Suprapubic skin (tissue), 4 donors: Measurements from ENCODE around the gene ZNF423.

ENCODE experiments used
- CTCF ChIP-seq, 2 donors: fragments of 200-600 bp in 1 of 2; fragments of 450-650 bp in 1 of 2; sonication (generic) in 1 of 2; IDR thresholded peaks; one replicate each; pipeline ENCODE4 v1.5.1; 2016 to 2019; ENCODE audit warnings: antibody characterized with exemption in 2 of 2, mild to moderate bottlenecking in 1 of 2, moderate library complexity in 1 of 2
- EP300 ChIP-seq: sonication (generic); formaldehyde crosslinking; IDR thresholded peaks from one replicate; pipeline ENCODE4 v1.6.1; 2017; ENCODE audit warnings: antibody characterized with exemption
- POLR2A ChIP-seq, 2 donors: fragments of 450-650 bp; IDR thresholded peaks; one replicate each; pipeline ENCODE4 v1.6.1; 2017; ENCODE audit warnings: antibody characterized with exemption in 2 of 2, mild to moderate bottlenecking in 2 of 2, moderate library complexity in 2 of 2
- POLR2AphosphoS5 ChIP-seq, 3 donors: sonication (generic); formaldehyde crosslinking; IDR thresholded peaks; one replicate each; pipeline ENCODE4 v1.6.1; 2017; ENCODE audit warnings: antibody characterized with exemption in 3 of 3

GRCh38 chr16:49651996-49652395, 203.9 kb downstream of the ZNF423 start:
- no peak for TF ChIP-seq POLR2AphosphoS5 (IDR thresholded peaks at IDR 0.05)
- no peak for TF ChIP-seq POLR2A (IDR thresholded peaks at IDR 0.05)
- no peak for TF ChIP-seq CTCF (IDR thresholded peaks at IDR 0.05)
- no peak for TF ChIP-seq EP300
